Measurements from ENCODE around the gene NKX2-3.

NKX2-3 gene

DNA sequence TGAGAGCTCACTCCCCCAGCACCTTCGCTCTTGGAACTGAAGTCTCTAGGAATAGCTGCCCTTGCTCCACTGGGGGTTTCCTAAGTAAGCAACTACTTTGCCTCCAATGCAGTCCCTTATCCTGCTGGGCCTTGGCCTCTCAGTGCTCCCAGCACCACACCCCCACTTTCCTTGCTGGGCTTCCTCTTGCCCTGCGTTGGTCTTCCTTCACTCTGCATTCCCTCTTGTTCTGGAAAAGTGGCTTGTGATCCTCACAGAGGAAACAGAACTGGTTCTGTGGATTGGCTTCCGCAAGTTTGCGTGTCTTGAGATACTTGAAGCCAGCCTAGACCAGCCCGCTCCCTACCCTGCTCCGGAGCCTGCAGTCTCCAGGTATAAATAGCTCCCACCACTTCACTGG lies 6.4 kb downstream of the NKX2-3 start:
- DNase-seq, result no peak

DNA sequence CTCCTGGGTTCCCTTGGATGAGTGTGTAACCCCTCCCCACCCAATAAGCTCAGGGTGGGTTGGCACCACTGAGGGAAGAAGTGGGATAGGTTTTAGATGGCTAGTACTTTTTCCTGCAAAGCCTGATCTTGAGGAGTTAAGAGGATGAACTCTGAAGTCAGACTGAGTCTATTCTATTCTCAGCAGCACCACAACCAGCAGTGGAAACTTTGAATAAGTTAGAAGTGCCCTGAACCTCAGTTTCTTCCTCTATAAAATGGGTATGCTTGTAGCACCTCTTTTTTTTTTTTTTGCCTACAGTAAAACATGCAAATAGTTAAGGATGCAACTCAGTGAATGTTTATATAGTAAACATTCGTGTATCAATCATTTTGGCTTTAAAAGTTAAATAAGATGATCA lies 7.1 kb downstream of the NKX2-3 start:
- no peak for DNase-seq

DNA sequence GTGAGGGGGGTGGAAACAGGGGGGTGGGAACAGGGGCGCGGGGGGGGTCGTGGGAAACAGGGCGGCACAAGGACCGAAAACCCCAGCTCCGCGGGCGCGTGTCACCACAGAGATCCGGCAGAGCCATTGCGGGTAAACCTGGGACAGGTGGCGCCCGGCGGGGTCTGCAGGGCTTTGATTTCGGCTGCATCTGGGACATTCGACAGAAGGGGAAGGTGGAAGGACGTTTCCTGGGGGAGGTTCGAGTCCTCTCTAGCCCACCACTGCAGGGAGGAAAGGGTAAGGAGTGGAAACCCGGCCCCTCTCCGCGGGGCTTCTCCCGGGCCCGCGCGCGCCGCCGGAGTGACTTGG lies 7.5 kb downstream of the NKX2-3 start:
- no peak for DNase-seq

GRCh38 chr10:99540657-99541531 lies 8.2 kb downstream of the NKX2-3 start:
- DNase-seq, result peak; percentile 7

DNA sequence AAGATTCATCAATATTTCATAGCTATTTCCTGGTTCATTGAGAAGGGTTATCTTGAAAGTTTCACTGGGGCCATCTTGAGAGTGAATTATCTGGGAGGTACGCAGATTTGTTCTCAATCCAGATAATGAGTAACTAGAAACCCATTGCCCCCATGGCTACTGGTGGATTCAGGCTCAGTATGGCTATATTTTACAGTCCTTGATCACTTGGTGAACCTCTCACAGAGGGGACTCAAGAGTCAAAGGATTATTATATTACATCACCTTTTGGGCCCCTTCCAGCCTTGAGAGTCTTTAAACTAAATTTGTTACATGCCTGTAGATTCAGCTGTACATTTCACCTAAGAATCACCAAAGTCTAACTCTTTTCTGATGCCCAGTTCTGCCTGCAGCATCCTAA lies 11.6 kb downstream of the NKX2-3 start:
- DNase-seq, result no peak

DNA sequence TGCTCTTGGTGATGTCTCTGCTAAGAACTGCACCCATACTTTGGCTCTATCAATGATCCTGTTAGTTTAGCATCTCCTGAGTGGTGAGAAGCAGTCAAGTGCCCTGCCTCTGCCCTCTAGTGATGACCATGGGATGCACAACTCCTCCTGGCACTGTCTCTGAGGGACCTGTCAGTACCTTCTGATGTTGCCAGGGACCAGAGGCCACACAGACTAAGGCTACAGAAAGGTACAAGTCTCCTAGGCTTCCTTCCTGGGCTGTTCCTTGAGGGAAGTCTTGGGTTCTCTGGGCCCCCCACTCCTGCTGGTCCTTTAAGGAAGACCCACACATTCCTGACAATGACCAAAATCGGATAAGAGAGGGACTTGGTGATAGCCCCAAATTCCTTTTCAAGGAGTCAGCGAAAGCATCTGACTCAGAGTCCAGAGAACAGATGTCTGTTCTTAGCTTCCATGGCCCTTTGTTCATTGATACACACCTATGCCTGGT lies 15.3 kb downstream of the NKX2-3 start:
- peak; percentile 81 for DNase-seq

- peak; percentile 73 for DNase-seq
Observed at GRCh38 chr10:99551158-99551557, 18.4 kb downstream of the NKX2-3 start.

GRCh38 chr10:99551616-99552015 lies 18.9 kb downstream of the NKX2-3 start:
- no peak for DNase-seq

GRCh38 chr10:99555371-99555770 lies 22.6 kb downstream of the NKX2-3 start:
- no peak for DNase-seq

- no peak for DNase-seq
Observed at GRCh38 chr10:99555825-99556523, 23.2 kb downstream of the NKX2-3 start.

- no peak for DNase-seq
Observed at GRCh38 chr10:99557044-99557443, 24.3 kb downstream of the NKX2-3 start.

DNA sequence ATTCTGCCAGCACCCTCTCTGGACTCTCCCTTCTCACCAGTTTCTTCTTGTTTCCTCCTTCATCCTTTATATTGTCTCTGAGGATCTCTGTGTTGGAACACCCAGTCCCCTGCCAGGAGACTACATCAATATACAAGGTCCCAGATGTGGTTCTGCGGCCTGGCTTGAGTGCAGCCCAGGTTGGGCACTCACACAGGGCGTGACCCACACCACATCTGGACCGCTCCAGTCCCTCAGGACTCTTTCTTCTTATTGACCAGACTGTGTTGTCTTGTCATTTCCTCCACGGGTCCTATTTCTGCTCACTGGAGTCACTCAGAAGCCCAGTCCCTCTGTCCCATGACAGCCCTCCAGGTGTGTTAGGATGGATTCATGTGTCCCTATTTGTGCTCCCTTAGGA lies 26.0 kb downstream of the NKX2-3 start:
- no peak for DNase-seq

- DNase-seq, result no peak
Observed at GRCh38 chr10:99560277-99561126, 27.8 kb downstream of the NKX2-3 start.

DNA sequence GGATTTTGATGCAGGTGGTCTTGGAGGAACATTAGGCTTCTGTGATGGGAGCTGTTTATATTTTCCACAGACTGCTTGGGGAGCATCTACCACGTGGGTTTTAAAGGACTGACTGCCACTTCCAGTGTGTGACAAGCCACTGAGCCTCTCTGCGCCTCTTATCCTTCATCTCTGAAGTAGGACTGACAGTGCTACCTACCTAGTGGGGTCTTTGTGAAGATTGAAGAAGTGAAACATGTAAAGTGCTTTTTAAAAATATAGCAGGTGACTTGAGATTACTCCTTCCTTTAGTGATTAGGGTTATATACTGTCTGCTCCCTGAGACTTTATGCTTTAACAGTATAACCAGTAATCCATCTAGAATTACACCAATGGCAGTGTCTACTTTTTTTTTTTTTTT lies 29.9 kb downstream of the NKX2-3 start:
- DNase-seq, result no peak

GRCh38 chr10:99564361-99564760 lies 31.6 kb downstream of the NKX2-3 start:
- no peak for DNase-seq

- DNase-seq, result no peak
Observed at GRCh38 chr10:99565166-99565565, 32.4 kb downstream of the NKX2-3 start.

- DNase-seq, result no peak
Observed at GRCh38 chr10:99569253-99569939, 36.7 kb downstream of the NKX2-3 start.

DNA sequence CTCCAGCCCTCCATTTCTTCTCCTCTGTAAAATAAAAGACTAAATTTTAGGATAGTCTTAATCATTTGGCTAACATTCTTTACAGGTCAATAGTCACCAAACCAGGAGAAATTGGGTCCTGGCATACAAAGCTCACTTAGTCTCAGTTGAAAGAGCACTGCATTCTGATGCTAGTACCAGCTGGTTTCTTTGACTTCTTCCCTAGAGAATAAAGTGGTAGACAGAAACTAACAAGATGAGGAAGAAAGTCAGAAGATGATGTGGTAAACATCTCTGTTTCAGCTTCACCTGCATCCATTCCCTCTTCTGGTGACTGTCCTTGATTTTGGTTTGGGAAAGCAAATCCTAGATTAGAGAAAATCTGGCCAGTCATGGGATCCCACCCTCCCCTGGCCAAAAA lies 37.2 kb downstream of the NKX2-3 start:
- no peak for DNase-seq

- no peak for DNase-seq
Observed at GRCh38 chr10:99571816-99572215, 39.1 kb downstream of the NKX2-3 start.

DNA sequence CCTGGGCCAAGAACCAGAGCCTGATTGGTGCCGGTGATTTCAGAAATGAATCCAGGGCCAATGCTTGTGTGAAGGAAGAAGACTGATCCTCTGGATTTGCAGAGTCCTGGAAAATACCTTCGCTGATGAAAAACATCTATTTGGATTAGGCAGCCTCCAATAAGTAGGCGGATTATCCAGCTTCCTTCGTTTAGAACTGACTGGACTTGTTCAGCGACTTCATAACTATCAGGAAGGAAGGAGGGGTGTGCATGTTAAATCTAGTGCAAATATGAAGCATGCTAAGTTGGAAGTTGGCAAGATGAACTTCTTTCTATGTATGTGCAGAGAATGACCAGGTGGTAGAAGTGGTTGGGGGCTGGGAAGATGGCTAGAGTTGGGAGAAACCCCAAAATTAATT lies 41.0 kb downstream of the NKX2-3 start:
- no peak for DNase-seq

- DNase-seq, result peak; percentile 62
Observed at GRCh38 chr10:99579971-99580370, 47.2 kb downstream of the NKX2-3 start.

- no peak for DNase-seq
Observed at GRCh38 chr10:99582255-99582770, 49.6 kb downstream of the NKX2-3 start.
